Stimulated activated CD8-positive, alpha-beta memory T cell treated with anti-CD3 and anti-CD28 coated beads, Interleukin-2, amount 100 ng/mL, for 1 hour (primary cell): Measurements from ENCODE around the gene PRKACA.
A peak's percentile ranks its signal among the peaks of the same experiment; 100 is the strongest.
"Not testable (repeated sequence)": the region's sequence is repeated elsewhere in the genome, so short reads cannot be mapped to it uniquely, and the experiment has no call there.

Experiments
- DNase-seq, 2 donors: peaks; one replicate each; pipeline ENCODE4 v3.0.0-alpha.2; 2020; ENCODE audit warnings: low read depth in 2 of 2

The PRKACA gene

GRCh38 chr19:14048443-14049153, 69.0 kb downstream of the PRKACA start:
- DNase-seq, result peak; percentile 62 to 67

- DNase-seq, result not testable (repeated sequence)
Measured at GRCh38 chr19:14047866-14048265, 69.7 kb downstream of the PRKACA start.

GRCh38 chr19:14042659-14043608, 74.6 kb downstream of the PRKACA start:
- not testable (repeated sequence) for DNase-seq
